Renal pelvis (tissue), 12 donors: ENCODE measurements around the gene SERBP1. TPM values are rescaled to one million over a fixed set of nuclear protein-coding genes. Genes with fewer than 3 reads are reported as not detected.

Source experiments
- DNase-seq: peaks from one replicate; pipeline ENCODE4 v3.0.0-alpha.2; 2013
- long read RNA-seq, 16 experiments: transcript quantifications; one replicate each; lab custom pipeline, GENCODE V29; 2026
- polyA plus RNA-seq, 3 donors: library from polyadenylated mRNA; unstranded; fragments of 120-200 nt; gene quantifications; one replicate each; pipeline ENCODE4 v1.2.1, GENCODE V29; 2013; ENCODE audit not compliant: insufficient read length in 3 of 3

Gene SERBP1
- polyA plus RNA-seq = 100 to 1,000 TPM; 363 to 389 (median 389) TPM
- long read RNA-seq, donor 1, full-length matches to known transcripts = 137 of 283 reads
- long read RNA-seq, donor 1, partial matches to known transcripts = 146 of 283 reads
- long read RNA-seq, donor 1, other reads (novel, unspliced or antisense) = 0 of 283 reads
- long read RNA-seq, donor 2, full-length matches to known transcripts = 175 of 321 reads
- long read RNA-seq, donor 2, partial matches to known transcripts = 141 of 321 reads
- long read RNA-seq, donor 2, other reads (novel, unspliced or antisense) = 5 of 321 reads
- long read RNA-seq, donor 3, full-length matches to known transcripts = 125 of 294 reads
- long read RNA-seq, donor 3, partial matches to known transcripts = 169 of 294 reads
- long read RNA-seq, donor 3, other reads (novel, unspliced or antisense) = 0 of 294 reads
- long read RNA-seq, donor 4, full-length matches to known transcripts = 113 of 225 reads
- long read RNA-seq, donor 4, partial matches to known transcripts = 112 of 225 reads
- long read RNA-seq, donor 4, other reads (novel, unspliced or antisense) = 0 of 225 reads
- long read RNA-seq, donor 5, full-length matches to known transcripts = 66 of 188 reads
- long read RNA-seq, donor 5, partial matches to known transcripts = 122 of 188 reads
- long read RNA-seq, donor 5, other reads (novel, unspliced or antisense) = 0 of 188 reads
- long read RNA-seq, donor 6, full-length matches to known transcripts = 95 of 216 reads
- long read RNA-seq, donor 6, partial matches to known transcripts = 121 of 216 reads
- long read RNA-seq, donor 6, other reads (novel, unspliced or antisense) = 0 of 216 reads
- long read RNA-seq, donor 7, full-length matches to known transcripts = 122 of 332 reads
- long read RNA-seq, donor 7, partial matches to known transcripts = 210 of 332 reads
- long read RNA-seq, donor 7, other reads (novel, unspliced or antisense) = 0 of 332 reads
- long read RNA-seq, donor 8, full-length matches to known transcripts = 53 of 159 reads
- long read RNA-seq, donor 8, partial matches to known transcripts = 106 of 159 reads
- long read RNA-seq, donor 8, other reads (novel, unspliced or antisense) = 0 of 159 reads
- long read RNA-seq, donor 9, full-length matches to known transcripts = 185 of 388 reads
- long read RNA-seq, donor 9, partial matches to known transcripts = 203 of 388 reads
- long read RNA-seq, donor 9, other reads (novel, unspliced or antisense) = 0 of 388 reads
- long read RNA-seq, donor 10, full-length matches to known transcripts = 107 of 286 reads
- long read RNA-seq, donor 10, partial matches to known transcripts = 179 of 286 reads
- long read RNA-seq, donor 10, other reads (novel, unspliced or antisense) = 0 of 286 reads
- long read RNA-seq, donor 11, full-length matches to known transcripts = 85 of 224 reads
- long read RNA-seq, donor 11, partial matches to known transcripts = 139 of 224 reads
- long read RNA-seq, donor 11, other reads (novel, unspliced or antisense) = 0 of 224 reads
- long read RNA-seq, donor 12, full-length matches to known transcripts = 181 of 361 reads
- long read RNA-seq, donor 12, partial matches to known transcripts = 180 of 361 reads
- long read RNA-seq, donor 12, other reads (novel, unspliced or antisense) = 0 of 361 reads
- long read RNA-seq, donor 13, full-length matches to known transcripts = 59 of 192 reads
- long read RNA-seq, donor 13, partial matches to known transcripts = 133 of 192 reads
- long read RNA-seq, donor 13, other reads (novel, unspliced or antisense) = 0 of 192 reads
- long read RNA-seq, donor 14 = 0 reads
- long read RNA-seq, donor 15, full-length matches to known transcripts = 157 of 301 reads
- long read RNA-seq, donor 15, partial matches to known transcripts = 139 of 301 reads
- long read RNA-seq, donor 15, other reads (novel, unspliced or antisense) = 5 of 301 reads
- long read RNA-seq, donor 16, full-length matches to known transcripts = 167 of 420 reads
- long read RNA-seq, donor 16, partial matches to known transcripts = 253 of 420 reads
- long read RNA-seq, donor 16, other reads (novel, unspliced or antisense) = 0 of 420 reads

GRCh38 chr1:67430358-67431155 lies at the start of gene SERBP1:
Gene SERBP1 (minus strand): TSS chr1:67430402. CDS start chr1:67430300, 102 bp downstream.
- DNase-seq = peak; percentile 98

GRCh38 chr1:67479146-67479891 lies 49.1 kb upstream of the SERBP1 start:
- no peak for DNase-seq

- no peak for DNase-seq
Observed at GRCh38 chr1:67476906-67477305, 46.7 kb upstream of the SERBP1 start.

GRCh38 chr1:67476006-67476482 lies 45.8 kb upstream of the SERBP1 start:
- no peak for DNase-seq

- no peak for DNase-seq
Observed at GRCh38 chr1:67472056-67472455, 41.9 kb upstream of the SERBP1 start.

GRCh38 chr1:67469431-67469830 lies 39.2 kb upstream of the SERBP1 start:
- DNase-seq = no peak

GRCh38 chr1:67468066-67468718 lies 38.0 kb upstream of the SERBP1 start:
- DNase-seq = no peak

- no peak for DNase-seq
Observed at GRCh38 chr1:67465375-67465774, 35.2 kb upstream of the SERBP1 start.

GRCh38 chr1:67464746-67465145 lies 34.5 kb upstream of the SERBP1 start:
- no peak for DNase-seq

- no peak for DNase-seq
Observed at GRCh38 chr1:67464058-67464457, 33.9 kb upstream of the SERBP1 start.

- no peak for DNase-seq
Observed at GRCh38 chr1:67463298-67463955, 33.2 kb upstream of the SERBP1 start.

GRCh38 chr1:67460676-67461500 lies 30.7 kb upstream of the SERBP1 start:
- peak; percentile 39 for DNase-seq

GRCh38 chr1:67459068-67459467 lies 28.9 kb upstream of the SERBP1 start:
- no peak for DNase-seq

GRCh38 chr1:67458663-67459062 lies 28.5 kb upstream of the SERBP1 start:
- DNase-seq = no peak

GRCh38 chr1:67457247-67457646 lies 27.0 kb upstream of the SERBP1 start:
- DNase-seq = no peak

GRCh38 chr1:67451815-67452214 lies 21.6 kb upstream of the SERBP1 start:
- DNase-seq = no peak
